C4-2B (cell line): ENCODE measurements around the gene ACLY.

Experiments used
- H3K27ac ChIP-seq: fragments of 450-650 bp; 2 replicates; pipeline ENCODE4 v1.5.1; 2017
- ZFX ChIP-seq: fragments of 450-650 bp; IDR thresholded peaks from 2 replicates; pipeline ENCODE4 v1.6.1; 2017
- TF ChIP-seq, protein P1 (sequence below): fragments of 450-650 bp; conservative IDR thresholded peaks from 2 replicates; pipeline ENCODE4 v1.5.1; 2017; ENCODE audit warnings: mild to moderate bottlenecking

ACLY gene

GRCh38 chr17:41895617-41896016 lies 23.1 kb downstream of the ACLY start:
- no peak overlapping the region for H3K27ac ChIP-seq
- TF ChIP-seq, protein P1, sequence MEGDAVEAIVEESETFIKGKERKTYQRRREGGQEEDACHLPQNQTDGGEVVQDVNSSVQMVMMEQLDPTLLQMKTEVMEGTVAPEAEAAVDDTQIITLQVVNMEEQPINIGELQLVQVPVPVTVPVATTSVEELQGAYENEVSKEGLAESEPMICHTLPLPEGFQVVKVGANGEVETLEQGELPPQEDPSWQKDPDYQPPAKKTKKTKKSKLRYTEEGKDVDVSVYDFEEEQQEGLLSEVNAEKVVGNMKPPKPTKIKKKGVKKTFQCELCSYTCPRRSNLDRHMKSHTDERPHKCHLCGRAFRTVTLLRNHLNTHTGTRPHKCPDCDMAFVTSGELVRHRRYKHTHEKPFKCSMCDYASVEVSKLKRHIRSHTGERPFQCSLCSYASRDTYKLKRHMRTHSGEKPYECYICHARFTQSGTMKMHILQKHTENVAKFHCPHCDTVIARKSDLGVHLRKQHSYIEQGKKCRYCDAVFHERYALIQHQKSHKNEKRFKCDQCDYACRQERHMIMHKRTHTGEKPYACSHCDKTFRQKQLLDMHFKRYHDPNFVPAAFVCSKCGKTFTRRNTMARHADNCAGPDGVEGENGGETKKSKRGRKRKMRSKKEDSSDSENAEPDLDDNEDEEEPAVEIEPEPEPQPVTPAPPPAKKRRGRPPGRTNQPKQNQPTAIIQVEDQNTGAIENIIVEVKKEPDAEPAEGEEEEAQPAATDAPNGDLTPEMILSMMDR = no peak
- TF ChIP-seq ZFX = no peak

DNA sequence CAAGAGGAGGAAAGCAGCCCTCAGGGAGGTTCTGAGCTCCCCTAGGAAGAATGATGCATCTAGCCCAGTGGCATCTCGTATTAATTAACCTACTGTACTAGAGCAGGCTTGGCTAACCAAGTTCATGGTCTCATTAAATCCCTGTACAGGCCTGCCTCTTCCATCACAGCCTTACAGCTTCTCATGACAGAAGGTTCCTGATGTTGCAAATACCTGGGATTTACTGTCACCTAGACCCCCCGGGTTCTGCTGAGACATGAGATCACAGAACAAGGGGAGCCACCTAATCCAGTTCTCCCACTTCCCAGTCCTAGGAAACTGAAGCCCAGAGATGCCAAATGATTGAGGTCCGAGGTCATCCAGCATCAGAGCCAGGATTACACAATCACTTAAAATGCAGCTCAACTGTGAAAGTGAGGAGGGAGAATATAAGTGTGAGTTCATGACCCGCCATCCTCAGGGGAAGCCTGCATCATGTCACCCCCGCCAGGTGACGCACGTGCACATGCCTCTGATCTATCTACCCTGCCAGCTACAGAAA lies 23.9 kb downstream of the ACLY start:
- no peak overlapping the region for H3K27ac ChIP-seq

GRCh38 chr17:41893384-41893783 lies 25.4 kb downstream of the ACLY start:
- H3K27ac ChIP-seq = no peak overlapping the region
- TF ChIP-seq ZFX = no peak
- TF ChIP-seq, protein P1 = no peak

More for the DNA sequence above, 23.9 kb downstream of the ACLY start:
- TF ChIP-seq, protein P1 = no peak
- TF ChIP-seq ZFX = no peak

GRCh38 chr17:41892021-41892376 lies 26.8 kb downstream of the ACLY start:
- TF ChIP-seq, protein P1 = no peak
- TF ChIP-seq ZFX = no peak
- H3K27ac ChIP-seq = no peak overlapping the region

DNA sequence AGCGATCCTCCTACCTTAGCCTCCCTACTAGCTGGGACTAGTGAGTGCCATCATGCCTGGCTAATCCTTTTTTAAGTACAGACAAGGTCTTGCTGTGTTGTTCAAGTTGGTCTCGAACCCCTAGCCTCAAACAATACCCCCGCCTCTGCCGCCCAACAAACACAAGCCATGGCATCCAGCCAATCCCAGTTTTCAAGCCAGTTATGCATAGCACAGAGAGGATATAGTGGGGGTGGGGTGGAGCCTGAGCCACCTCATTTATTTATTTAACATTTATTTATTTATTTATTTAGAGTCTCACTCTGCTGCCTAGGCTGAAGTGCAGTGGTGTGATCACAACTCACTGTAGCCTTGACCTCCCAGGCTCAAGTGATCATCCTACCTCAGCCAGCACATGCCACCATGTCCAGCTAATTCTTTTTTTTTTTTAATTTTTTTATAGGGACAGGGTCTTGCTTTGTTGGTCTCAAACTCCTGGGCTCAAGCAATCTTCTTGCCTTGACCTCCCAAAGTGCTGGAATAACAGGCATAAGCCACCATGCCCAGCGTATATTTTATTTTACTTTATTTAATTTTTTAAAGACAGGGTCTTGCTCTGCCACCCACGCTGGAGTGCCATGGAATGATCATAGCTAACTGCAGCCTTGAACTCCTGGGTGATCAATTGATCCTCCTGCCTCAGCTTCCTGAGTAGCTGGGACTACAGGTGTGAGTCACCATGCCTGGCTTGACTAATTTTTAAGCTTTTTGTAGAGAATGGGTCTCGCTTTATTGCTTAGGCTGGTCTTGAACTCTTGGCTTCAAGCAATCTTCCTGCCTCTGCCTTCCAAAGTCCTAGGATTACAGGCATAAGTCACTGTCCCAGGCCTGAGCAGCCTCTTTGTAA lies 27.4 kb downstream of the ACLY start:
- no peak overlapping the region for H3K27ac ChIP-seq
- no peak for TF ChIP-seq ZFX
- TF ChIP-seq, protein P1 = no peak

GRCh38 chr17:41888332-41888965 lies 30.3 kb downstream of the ACLY start:
- no peak for TF ChIP-seq ZFX
- TF ChIP-seq, protein P1 = no peak
- H3K27ac ChIP-seq = no peak overlapping the region

GRCh38 chr17:41885733-41886132 lies 33.0 kb downstream of the ACLY start:
- no peak overlapping the region for H3K27ac ChIP-seq

More at GRCh38 chr17:41885733-41886132, 33.0 kb downstream of the ACLY start:
- TF ChIP-seq, protein P1 = no peak
- no peak for TF ChIP-seq ZFX
